Hematopoietic multipotent progenitor cell treated with erythropoietin and hydrocortisone succinate and interleukin-3 and kit ligand, for 15 days (in vitro differentiated cells): ENCODE results near the gene MORN4.
A peak's percentile ranks its signal among the peaks of the same experiment; 100 is the strongest.

Experiments used
- DNase-seq: peaks from one replicate; pipeline ENCODE4 v3.0.0-alpha.2; 2015; ENCODE audit warnings: low spot score

Gene MORN4

DNA sequence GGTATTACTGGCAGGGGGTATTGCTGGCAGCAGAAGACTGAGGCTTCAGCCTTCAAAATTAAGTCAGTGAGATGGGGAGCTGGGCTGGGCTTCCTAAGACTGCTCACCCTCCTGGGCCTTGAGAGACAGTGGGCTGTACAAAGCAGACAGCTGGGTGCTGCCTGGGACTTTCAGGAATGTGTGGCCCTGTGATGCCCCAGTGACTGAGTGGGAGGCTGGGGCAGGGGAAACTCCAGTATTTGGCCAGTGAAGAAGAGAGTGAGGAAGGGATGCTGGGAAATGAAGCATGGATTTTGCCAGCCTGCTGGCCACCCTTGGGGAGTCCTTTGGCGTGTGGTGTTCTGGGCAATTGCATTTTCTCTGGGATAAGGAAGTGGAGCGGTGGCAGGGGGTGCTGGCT is 60.3 kb downstream of the MORN4 start:
- no peak for DNase-seq

DNA sequence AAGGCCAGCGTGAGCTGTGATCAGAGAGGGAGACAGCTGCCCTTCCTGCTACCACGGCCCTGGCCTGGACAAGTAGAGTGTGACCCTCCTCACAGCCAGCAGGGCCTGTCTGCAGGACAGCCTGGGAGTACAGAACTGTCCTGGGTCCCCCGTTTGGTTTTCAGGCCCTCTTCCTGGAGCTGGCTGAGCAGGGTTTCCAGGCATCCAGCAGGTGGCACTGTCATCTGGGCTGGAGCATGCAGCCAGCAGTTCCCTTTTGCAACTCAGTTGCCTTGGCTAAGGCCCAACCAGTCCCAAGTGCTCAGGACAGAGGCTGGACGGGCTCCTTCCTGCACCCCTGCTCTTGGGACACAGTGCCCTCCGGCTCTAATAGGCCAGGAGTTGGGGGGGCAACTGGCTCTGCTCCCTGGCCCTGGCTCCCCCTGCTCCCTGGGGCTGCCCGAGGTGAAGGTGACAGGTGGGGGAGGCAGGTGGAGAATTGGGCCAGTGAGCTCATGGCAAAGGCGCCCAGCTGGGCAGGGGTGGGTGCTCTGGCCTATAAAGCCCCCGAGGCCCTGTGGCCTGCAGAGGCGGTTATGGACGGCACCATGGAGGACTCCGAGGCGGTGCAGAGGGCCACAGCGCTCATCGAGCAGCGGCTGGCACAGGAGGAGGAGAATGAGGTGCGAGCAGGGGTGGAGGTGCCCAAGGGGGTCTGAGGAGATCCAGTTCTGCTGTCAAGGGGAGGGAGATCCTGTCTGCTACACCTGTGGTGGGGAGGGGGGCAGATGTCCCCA is 60.9 kb downstream of the MORN4 start, which contains the start of gene ANKRD2:
TSS of gene ANKRD2 (plus strand) at position 566 of the 776 bp plus-strand sequence. CDS start at position 576, 10 bp downstream.
- peak; percentile 82 for DNase-seq

DNA sequence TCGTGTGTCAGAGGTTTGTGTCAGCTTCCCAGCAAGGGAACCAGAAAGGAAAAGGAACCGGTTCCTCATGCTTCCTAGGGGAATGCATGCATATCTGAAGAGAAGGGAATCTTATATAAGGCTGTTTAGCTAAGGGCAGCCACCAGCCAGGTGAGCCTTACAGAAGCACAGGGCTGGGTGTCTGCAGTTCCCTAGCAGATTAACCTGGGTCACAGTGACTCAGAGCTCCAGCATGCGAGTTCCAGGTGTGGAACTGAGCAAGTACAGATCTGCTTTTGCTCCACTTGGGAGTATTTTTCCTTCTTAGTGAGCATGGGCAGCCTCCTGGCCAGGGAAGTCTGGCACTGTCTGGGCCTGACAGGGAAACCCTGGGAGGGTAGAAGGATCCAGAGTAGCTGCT is 61.7 kb downstream of the MORN4 start:
- no peak for DNase-seq

DNA sequence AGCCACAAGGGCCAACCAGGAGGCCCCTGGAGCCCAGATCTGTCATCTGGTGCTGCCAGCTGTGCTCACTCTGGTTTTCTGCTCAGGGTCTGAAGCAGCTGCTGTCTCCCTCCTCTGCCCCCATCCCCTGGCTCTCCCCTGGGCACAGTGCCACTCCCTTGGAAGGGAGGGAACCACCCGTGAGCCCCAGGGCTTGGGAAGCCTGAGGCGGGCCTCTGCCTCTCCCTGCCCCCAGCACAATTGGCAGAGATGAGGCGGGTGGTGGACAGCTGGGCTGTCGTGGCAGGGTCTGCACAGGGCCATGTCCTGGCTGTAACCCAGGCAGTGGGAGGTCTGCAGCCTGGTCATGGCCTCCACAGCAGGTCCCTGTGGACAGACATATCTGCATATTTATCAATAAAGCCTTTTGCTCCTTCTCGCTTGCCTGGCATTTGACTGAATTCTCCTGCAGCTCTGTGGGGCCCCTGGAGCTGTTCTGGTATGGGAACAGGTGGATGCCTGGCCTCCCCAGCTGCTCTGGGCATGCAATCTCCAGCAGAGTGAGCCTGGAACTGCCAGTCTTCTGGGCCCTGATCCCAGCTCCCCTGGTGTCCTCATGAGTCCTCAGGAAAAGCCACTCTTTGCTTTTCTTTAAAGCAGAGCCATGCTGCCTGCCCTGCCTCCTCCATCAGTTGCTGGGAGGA is 62.4 kb downstream of the MORN4 start:
- no peak for DNase-seq

DNA sequence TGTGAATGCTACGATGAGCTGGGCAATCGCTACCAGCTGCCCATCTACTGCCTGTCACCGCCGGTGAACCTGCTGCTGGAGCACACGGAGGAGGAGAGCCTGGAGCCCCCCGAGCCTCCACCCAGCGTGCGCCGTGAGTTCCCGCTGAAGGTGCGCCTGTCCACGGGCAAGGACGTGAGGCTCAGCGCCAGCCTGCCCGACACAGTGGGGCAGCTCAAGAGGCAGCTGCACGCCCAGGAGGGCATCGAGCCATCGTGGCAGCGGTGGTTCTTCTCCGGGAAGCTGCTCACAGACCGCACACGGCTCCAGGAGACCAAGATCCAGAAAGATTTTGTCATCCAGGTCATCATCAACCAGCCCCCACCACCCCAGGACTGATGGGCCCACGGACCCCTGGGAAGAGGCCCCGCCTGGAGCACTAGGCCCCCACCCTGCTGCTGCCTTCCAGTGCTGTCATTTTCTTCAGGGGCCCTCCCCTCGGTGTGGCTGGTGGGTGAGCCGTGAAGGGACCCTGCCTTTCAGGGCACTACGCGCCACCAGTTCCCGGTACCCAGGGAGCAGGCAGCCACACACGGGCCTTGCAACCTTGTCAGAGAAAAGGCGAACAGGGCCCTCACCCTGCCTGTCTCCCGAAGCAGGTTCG is 63.0 kb downstream of the MORN4 start:
- no peak for DNase-seq

DNA sequence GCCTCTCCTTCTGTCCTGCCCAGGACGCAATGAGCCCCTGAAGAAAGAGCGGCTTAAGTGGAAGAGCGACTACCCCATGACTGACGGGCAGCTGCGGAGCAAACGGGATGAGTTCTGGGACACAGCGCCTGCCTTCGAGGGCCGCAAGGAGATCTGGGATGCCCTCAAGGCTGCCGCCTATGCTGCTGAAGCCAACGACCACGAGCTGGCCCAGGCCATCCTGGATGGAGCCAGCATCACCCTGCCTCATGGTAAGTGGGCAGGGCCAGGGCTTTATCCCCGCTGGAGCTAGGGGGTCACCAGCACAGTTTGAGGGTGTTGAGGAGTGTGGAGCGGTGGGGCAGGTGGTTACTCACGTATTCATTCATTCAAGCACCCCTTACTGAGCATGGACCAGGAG is 65.4 kb downstream of the MORN4 start:
- DNase-seq = no peak

DNA sequence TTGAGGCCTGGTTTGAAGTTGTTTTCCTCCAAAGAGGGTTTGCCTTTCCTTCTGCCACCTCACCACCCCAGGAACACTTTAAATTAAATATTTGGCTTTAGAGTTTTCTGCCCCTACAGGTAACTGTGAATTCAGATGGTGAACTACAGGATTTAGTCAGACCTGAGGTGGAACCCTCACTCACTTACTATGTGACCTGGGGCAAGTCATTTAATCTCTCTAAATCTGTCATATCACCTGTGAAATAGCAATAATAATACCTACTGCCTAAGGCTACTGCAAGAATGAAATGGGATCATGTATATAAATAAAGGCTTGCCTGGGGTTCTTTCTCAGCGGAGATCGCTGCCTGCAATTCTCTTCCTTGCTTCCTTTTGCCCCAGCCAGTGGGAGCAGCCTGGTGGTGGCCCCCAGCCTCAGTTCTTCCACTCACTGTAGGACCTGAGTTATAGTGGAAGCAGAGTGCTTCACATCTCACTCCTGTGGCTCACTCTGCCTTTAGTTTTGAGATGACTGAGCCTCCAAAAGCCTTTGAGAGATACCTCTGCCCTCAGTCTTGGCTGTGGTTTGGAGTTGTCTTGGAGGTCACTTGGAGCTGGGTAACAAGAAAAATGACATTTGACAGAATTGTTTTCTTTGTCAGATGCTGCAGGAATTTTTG is 66.8 kb downstream of the MORN4 start:
- no peak for DNase-seq

DNA sequence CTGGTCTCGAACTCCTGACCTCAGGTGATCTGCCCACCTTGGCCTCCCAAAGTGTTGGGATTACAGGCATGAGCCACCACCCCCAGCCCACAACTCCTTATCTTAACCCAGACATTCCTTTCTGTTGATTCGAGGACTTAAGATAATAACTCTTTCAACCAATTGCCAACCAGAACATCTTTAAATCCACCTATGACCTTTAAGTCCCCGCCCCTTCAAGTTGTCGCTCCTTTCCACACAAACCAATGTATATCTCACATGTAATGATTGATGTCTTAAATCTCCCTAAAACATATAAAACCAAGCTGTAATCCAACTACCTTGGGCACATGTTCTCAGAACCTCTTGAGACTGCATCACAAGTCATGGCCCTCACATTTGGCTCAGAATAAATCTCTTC is 68.5 kb downstream of the MORN4 start:
- no peak for DNase-seq
